Large intestine (tissue), 3 donors: ENCODE data around the gene TRHDE. TPM values are rescaled to one million over a fixed set of nuclear protein-coding genes. Genes with fewer than 3 reads are reported as not detected.
"Not testable (repeated sequence)": the region's sequence is repeated elsewhere in the genome, so short reads cannot be mapped to it uniquely, and the experiment has no call there.

Experiments
- DNase-seq, 2 donors: peaks; one replicate each; pipeline versions ENCODE4 v3.0.0 to v3.0.0-alpha.2; 2013
- H3K27ac ChIP-seq: one replicate; pipeline ENCODE4 v1.5.1; 2013; ENCODE audit warnings: low read length
- H3K27me3 ChIP-seq: 2 replicates; pipeline ENCODE4 v1.6.1; 2013; ENCODE audit warnings: low read length; ENCODE audit not compliant: control insufficient read depth, insufficient read depth
- H3K36me3 ChIP-seq: 2 replicates; pipeline ENCODE4 v1.6.1; 2013; ENCODE audit warnings: low read length; ENCODE audit not compliant: control insufficient read depth, insufficient read depth
- H3K4me1 ChIP-seq: one replicate; pipeline ENCODE4 v1.6.1; 2013; ENCODE audit warnings: low read length; ENCODE audit not compliant: control insufficient read depth, insufficient read depth
- H3K4me3 ChIP-seq: one replicate; pipeline ENCODE4 v1.5.1; 2013; ENCODE audit warnings: low read length
- H3K9me3 ChIP-seq: one replicate; pipeline ENCODE4 v1.6.1; 2013; ENCODE audit warnings: mild to moderate bottlenecking, low read depth, low read length, moderate library complexity; ENCODE audit not compliant: control insufficient read depth
- WGBS: methylation state at CpG from one replicate; pipeline ENCODE4 v1.1.5; 2013; ENCODE audit warnings: low lambda C conversion rate; ENCODE audit not compliant: insufficient coverage; 5-methylcytosine and 5-hydroxymethylcytosine counted together
- polyA plus RNA-seq: library from polyadenylated mRNA; unstranded; fragments of 120-200 nt; gene quantifications from one replicate; pipeline ENCODE4 v1.2.1, GENCODE V29; 2013

The TRHDE gene
- polyA plus RNA-seq, 1 donor, result 14.2 TPM

GRCh38 chr12:72498354-72498753 lies 226.2 kb downstream of the TRHDE start:
- Histone ChIP-seq H3K4me1 (no peaks in the 10 kb centered on the region), H3K36me3 (peaks cover 2% of the 10 kb centered on the region), H3K27ac (no peak overlapping the region), H3K4me3 (no peak overlapping the region), H3K9me3 (no peaks in the 10 kb centered on the region), H3K27me3 (no peaks in the 10 kb centered on the region)
- DNase-seq, result no peak
- 60% methylated on average over 1 of the region's 1 CpG for WGBS

- no peaks in the 10 kb centered on the region for H3K9me3 ChIP-seq
- DNase-seq, result no peak
- no peaks in the 10 kb centered on the region for H3K4me1 ChIP-seq
- peaks cover 2% of the 10 kb centered on the region for H3K36me3 ChIP-seq
- WGBS, result no CpG with 5 or more reads among the region's 5 CpGs
- no peak overlapping the region for H3K27ac ChIP-seq
- no peaks in the 10 kb centered on the region for H3K27me3 ChIP-seq
- H3K4me3 ChIP-seq, result no peak overlapping the region
These were observed 227.1 kb downstream of the TRHDE start for GRCh38 chr12:72499244-72499643.

GRCh38 chr12:72502546-72502945 lies 230.4 kb downstream of the TRHDE start:
- Histone ChIP-seq H3K27me3 (no peaks in the 10 kb centered on the region), H3K9me3 (no peaks in the 10 kb centered on the region), H3K4me3 (no peak overlapping the region), H3K36me3 (peaks cover 2% of the 10 kb centered on the region), H3K27ac (no peak overlapping the region), H3K4me1 (no peaks in the 10 kb centered on the region)
- DNase-seq, result no peak
- 100% methylated on average over 1 of the region's 3 CpGs for WGBS

GRCh38 chr12:72505227-72505626 lies 233.1 kb downstream of the TRHDE start:
- no peak overlapping the region for H3K4me3 ChIP-seq
- H3K27me3 ChIP-seq, result no peaks in the 10 kb centered on the region
- no peaks in the 10 kb centered on the region for H3K9me3 ChIP-seq
- peaks cover 14% of the 10 kb centered on the region for H3K4me1 ChIP-seq
- H3K36me3 ChIP-seq, result no peaks in the 10 kb centered on the region
- no peak for DNase-seq
- no peak overlapping the region for H3K27ac ChIP-seq
- no CpG with 5 or more reads among the region's 1 CpG for WGBS

GRCh38 chr12:72509891-72510290 lies 237.7 kb downstream of the TRHDE start:
- Histone ChIP-seq H3K27ac (no peak overlapping the region), H3K27me3 (no peaks in the 10 kb centered on the region), H3K4me1 (peaks cover 16% of the 10 kb centered on the region), H3K4me3 (no peak overlapping the region), H3K36me3 (no peaks in the 10 kb centered on the region), H3K9me3 (no peaks in the 10 kb centered on the region)
- DNase-seq, result no peak
- no CpG with 5 or more reads among the region's 1 CpG for WGBS

- Histone ChIP-seq H3K4me1 (peaks cover 16% of the 10 kb centered on the region), H3K36me3 (no peaks in the 10 kb centered on the region), H3K4me3 (no peak overlapping the region), H3K9me3 (no peaks in the 10 kb centered on the region), H3K27me3 (no peaks in the 10 kb centered on the region), H3K27ac (no peak overlapping the region)
- no CpG with 5 or more reads among the region's 1 CpG for WGBS
- DNase-seq, result no peak
These were observed 238.6 kb downstream of the TRHDE start for GRCh38 chr12:72510772-72511171.

- no peaks in the 10 kb centered on the region for H3K36me3 ChIP-seq
- H3K27me3 ChIP-seq, result no peaks in the 10 kb centered on the region
- peak overlapping the region; percentile 81 for H3K27ac ChIP-seq
- 38% methylated on average over 2 of the region's 2 CpGs for WGBS
- H3K4me1 ChIP-seq, result peaks cover 16% of the 10 kb centered on the region
- peak in 1 of 2 donors; percentile 58 for DNase-seq
- H3K4me3 ChIP-seq, result peak overlapping the region; percentile 2
- H3K9me3 ChIP-seq, result no peaks in the 10 kb centered on the region
These were observed 239.3 kb downstream of the TRHDE start for GRCh38 chr12:72511498-72511897.

- WGBS, result no CpG with 5 or more reads among the region's 3 CpGs
- H3K4me3 ChIP-seq, result peak overlapping the region; percentile 2
- no peaks in the 10 kb centered on the region for H3K36me3 ChIP-seq
- DNase-seq, result peak; percentile 30 to 52
- peak overlapping the region; percentile 81 for H3K27ac ChIP-seq
- no peaks in the 10 kb centered on the region for H3K9me3 ChIP-seq
- no peaks in the 10 kb centered on the region for H3K27me3 ChIP-seq
- H3K4me1 ChIP-seq, result peaks cover 16% of the 10 kb centered on the region
These were observed 239.7 kb downstream of the TRHDE start for GRCh38 chr12:72511906-72512305.

- DNase-seq, H3K27me3 ChIP-seq, H3K27ac ChIP-seq, H3K4me3 ChIP-seq, H3K9me3 ChIP-seq, H3K36me3 ChIP-seq, H3K4me1 ChIP-seq: not testable (repeated sequence)
- 100% methylated on average over 6 of the region's 27 CpGs for WGBS
These were observed 248.0 kb downstream of the TRHDE start for GRCh38 chr12:72520044-72520678.

- no peak for DNase-seq
- no CpG with 5 or more reads among the region's 3 CpGs for WGBS
- no peaks in the 10 kb centered on the region for H3K4me1 ChIP-seq
These were observed 249.2 kb downstream of the TRHDE start for GRCh38 chr12:72521326-72521725.

GRCh38 chr12:72522411-72522810 lies 250.2 kb downstream of the TRHDE start:
- DNase-seq, result no peak
- Histone ChIP-seq H3K36me3 (no peaks in the 10 kb centered on the region), H3K27ac (no peak overlapping the region), H3K4me3 (no peak overlapping the region), H3K9me3 (no peaks in the 10 kb centered on the region), H3K4me1 (no peaks in the 10 kb centered on the region), H3K27me3 (no peaks in the 10 kb centered on the region)
- 60% methylated on average over 1 of the region's 1 CpG for WGBS

More at GRCh38 chr12:72521326-72521725, 249.2 kb downstream of the TRHDE start:
- no peaks in the 10 kb centered on the region for H3K36me3 ChIP-seq
- H3K9me3 ChIP-seq, result no peaks in the 10 kb centered on the region
- no peak overlapping the region for H3K27ac ChIP-seq
- H3K4me3 ChIP-seq, result no peak overlapping the region
- no peaks in the 10 kb centered on the region for H3K27me3 ChIP-seq
